HG02840 (cell line): Measurements from ENCODE around the gene TRMT10A.
"Not testable (repeated sequence)": the region's sequence is repeated elsewhere in the genome, so short reads cannot be mapped to it uniquely, and the experiment has no call there.

ENCODE experiments used
- ATAC-seq: cut with Tn5 transposase; IDR thresholded peaks from one replicate; pipeline ENCODE4 v1.9.1; 2021; ENCODE audit warnings: mild to moderate bottlenecking, moderate library complexity, moderate number of reproducible peaks; ENCODE audit not compliant: unreplicated experiment, low FRiP score

TRMT10A gene

GRCh38 chr4:99564921-99565320 is 1.1 kb upstream of the TRMT10A start:
- no peak for ATAC-seq

GRCh38 chr4:99552872-99553271 is 11.0 kb downstream of the TRMT10A start:
- no peak for ATAC-seq

GRCh38 chr4:99540277-99540939 is 23.4 kb downstream of the TRMT10A start:
- ATAC-seq: no peak

DNA sequence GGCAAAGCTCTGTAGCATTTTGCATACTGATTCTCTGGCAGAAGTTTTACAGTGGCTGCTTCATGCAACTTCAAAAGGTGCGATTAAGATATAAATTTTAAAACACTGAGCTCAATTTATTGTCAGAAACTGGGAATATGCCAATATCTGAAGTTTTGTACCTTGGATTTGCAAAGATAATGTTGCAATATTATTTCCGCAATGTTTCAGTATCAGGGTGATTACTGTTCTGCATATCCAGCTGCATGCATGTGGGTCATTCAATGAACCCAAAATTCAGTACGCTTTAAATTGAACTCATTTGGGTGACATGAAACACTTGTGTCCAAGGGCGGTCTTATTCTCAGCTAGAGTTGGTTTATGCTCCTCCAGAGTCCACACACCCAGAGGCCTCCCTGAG is 26.2 kb downstream of the TRMT10A start:
- no peak for ATAC-seq

DNA sequence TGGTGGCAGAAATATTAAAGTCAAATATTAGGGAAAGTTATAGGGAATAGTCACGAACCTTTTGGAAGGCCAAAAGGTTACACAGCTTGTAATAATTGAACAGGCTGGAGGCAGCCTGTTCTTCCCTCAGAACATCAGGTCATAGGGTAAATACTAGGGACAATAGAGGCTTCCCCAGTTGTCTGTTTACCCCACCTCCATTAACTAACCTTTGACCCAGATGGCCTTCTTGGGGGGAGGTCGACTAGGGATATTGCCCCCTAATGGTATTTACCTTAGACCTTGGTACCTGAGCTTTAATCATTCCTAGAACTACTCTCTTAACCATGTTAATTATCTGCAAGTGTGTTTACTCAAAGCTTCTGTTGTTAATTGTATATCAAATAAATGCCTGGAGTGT is 27.0 kb downstream of the TRMT10A start:
- ATAC-seq: no peak

DNA sequence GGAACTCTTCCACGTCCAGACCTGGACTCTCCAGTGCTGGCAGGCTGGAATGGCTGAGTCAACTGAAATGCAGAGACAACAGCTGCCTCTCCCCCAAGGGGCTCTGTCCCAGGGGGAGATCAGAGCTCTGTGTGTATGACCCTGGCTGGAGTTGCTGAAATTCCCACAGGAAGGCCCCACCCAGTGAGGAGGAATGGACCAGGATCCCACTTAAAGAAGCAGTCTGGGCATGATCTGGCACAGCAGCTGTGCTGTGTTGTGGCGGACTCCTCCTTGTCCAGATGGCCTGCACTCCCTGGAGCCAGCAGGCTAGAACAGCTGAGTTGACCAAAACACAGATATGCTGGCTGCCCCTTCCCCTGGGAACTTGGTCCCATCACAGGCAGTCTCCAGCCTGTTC is 27.6 kb downstream of the TRMT10A start:
- no peak for ATAC-seq

- not testable (repeated sequence) for ATAC-seq
These were observed 29.1 kb downstream of the TRMT10A start for GRCh38 chr4:99534699-99535098.

DNA sequence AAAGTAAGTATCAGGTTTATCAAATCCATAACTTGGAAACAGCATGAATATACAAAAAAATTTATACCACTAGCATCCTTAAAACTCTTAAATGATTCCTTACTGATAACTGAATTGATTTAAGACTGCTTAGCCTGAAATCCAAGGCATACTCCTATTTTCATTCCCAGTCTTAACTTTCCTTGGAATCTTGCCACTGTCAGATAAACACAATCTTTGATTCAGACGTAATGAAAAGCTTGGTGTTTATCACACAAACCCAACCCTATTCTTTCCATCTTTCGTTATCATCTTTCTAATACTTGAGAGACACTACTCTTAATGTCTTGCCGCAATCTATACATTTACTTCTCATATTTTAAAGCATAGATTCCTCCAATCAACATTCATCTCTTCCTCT is 33.9 kb downstream of the TRMT10A start:
- no peak for ATAC-seq

- no peak for ATAC-seq
These were observed 34.6 kb downstream of the TRMT10A start for GRCh38 chr4:99529228-99529627.

DNA sequence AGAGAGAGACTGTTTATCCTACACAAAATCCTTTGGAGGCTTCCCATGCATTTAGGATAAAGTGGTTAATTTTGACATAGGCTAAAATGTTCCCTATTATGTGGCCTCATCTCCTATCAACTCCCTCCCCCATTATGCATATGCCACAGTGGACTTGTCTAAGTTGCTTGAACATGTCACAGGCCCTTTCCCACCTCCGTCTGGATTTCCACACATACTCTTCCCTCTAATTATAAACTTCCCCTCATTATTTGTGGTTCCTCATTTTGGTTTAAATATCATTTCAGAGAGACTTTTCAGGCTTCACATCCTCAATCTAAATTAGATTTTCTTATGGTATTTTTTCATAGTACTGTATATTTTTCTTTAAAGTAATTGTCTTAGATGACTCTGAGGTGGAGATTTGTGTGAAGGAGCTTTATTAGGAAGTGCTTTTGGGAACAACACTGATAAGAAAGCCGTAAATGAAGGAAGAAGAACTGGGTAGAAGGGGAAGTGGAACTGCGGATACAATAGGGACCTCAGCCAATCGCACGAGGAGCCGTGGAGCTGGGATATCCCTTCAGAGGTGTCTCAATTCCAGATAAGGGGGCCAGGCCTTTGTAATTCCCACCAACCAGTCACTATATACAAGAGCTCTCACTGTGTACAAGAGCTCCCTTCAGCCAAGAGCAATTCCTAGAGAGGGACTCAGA is 45.1 kb downstream of the TRMT10A start:
- ATAC-seq: no peak

GRCh38 chr4:99510721-99511120 is 53.1 kb downstream of the TRMT10A start, which contains the start of gene C4orf17:
Gene C4orf17, plus strand, starts transcription at chr4:99511021. Its CDS starts 2,061 bp downstream, at chr4:99513082.
- no peak for ATAC-seq

- no peak for ATAC-seq
These were observed 56.1 kb downstream of the TRMT10A start for GRCh38 chr4:99507762-99508161.

DNA sequence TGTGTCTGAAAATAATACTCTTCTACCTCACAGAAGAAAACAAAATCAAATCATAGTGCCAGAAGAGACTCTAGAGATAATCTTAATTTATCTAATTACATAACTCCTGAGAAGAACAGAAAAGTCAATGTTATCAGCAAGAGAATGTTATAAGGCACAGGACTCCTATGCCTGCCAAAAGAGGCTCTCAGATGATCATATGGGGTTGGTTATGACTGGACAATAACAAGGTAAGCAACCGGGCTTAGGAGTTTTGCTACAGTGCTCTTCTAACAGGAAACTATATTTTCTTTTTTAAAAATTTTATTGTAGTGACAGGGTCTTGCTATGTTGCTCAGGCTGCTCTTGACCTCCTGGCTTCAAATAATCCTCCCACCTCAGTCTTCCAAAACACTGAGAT is 56.5 kb downstream of the TRMT10A start:
- no peak for ATAC-seq

DNA sequence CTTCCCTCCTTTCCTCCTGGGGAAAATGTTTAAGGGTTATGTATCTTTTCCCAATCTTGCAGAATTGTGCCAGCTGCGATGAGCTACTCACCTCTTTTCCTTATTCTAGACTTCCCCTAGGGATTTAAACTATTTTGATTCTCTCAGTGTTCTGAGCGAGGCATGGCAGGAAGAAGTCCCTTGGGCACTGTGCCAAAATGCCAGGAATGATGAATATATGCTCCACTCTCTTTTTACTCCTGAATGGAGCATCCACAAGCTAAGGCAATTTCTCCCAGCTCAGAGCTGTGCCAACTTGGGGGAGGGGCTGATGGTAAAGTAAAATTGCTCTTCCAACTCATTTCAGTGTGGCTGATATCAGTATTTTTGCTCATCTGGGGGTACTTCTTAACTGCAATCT is 57.1 kb downstream of the TRMT10A start:
- ATAC-seq: no peak

GRCh38 chr4:99504804-99505502 is 58.9 kb downstream of the TRMT10A start:
- no peak for ATAC-seq
